Panc1 (cell line): ENCODE measurements around the gene PLEKHG4.

Experiments used
- POLR2AphosphoS5 ChIP-seq: IDR thresholded peaks from 2 replicates; pipeline ENCODE4 v1.6.1; 2012; ENCODE audit warnings: mild to moderate bottlenecking, low read depth, low read length, moderate library complexity
- SIN3A ChIP-seq: IDR thresholded peaks from 2 replicates; pipeline ENCODE4 v1.6.1; 2012; ENCODE audit warnings: low read depth, mild to moderate bottlenecking, low read length, moderate library complexity, borderline replicate concordance; ENCODE audit not compliant: insufficient read depth
- TCF7L2 ChIP-seq: IDR thresholded peaks from 2 replicates; pipeline ENCODE4 v1.6.1; 2011; ENCODE audit warnings: mild to moderate bottlenecking, low read depth, low read length, inconsistent platforms
- TF ChIP-seq, protein P1 (sequence below): fragments of 450-650 bp; IDR thresholded peaks from 2 replicates; pipeline ENCODE4 v1.5.1; 2017; ENCODE audit warnings: mild to moderate bottlenecking
- TF ChIP-seq, protein P2 (sequence below), 2 experiments: IDR thresholded peaks; 2 replicates each; pipeline ENCODE4 v1.6.1; 2011 to 2012; ENCODE audit warnings: low read depth in 2 of 2, control low read depth in 1 of 2, low read length in 1 of 2, mild to moderate bottlenecking in 1 of 2, moderate library complexity in 1 of 2; ENCODE audit not compliant: insufficient read depth in 1 of 2

DNA sequence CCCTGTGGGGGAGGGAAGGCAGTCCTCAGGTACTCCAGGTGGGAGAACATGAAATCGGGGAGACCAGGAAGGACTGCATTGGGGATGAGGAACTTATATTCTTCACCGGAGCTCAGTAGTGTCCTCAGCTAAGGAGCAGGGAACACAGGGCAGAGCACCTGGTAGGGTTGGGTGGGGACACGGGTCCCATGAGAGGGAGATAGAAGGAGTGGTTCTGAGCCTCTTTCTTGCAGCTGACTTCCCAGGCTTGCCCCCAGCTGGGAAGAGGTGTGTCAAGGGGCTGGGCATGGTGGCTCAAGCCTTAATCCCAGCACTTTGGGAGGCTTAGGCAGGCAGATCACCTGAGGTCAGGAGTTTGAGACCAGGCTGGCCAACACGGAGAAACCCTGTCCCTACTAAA, 34.1 kb upstream of the PLEKHG4 start:
- TF ChIP-seq, protein P1, sequence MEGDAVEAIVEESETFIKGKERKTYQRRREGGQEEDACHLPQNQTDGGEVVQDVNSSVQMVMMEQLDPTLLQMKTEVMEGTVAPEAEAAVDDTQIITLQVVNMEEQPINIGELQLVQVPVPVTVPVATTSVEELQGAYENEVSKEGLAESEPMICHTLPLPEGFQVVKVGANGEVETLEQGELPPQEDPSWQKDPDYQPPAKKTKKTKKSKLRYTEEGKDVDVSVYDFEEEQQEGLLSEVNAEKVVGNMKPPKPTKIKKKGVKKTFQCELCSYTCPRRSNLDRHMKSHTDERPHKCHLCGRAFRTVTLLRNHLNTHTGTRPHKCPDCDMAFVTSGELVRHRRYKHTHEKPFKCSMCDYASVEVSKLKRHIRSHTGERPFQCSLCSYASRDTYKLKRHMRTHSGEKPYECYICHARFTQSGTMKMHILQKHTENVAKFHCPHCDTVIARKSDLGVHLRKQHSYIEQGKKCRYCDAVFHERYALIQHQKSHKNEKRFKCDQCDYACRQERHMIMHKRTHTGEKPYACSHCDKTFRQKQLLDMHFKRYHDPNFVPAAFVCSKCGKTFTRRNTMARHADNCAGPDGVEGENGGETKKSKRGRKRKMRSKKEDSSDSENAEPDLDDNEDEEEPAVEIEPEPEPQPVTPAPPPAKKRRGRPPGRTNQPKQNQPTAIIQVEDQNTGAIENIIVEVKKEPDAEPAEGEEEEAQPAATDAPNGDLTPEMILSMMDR: no peak
- TF ChIP-seq, protein P2, sequence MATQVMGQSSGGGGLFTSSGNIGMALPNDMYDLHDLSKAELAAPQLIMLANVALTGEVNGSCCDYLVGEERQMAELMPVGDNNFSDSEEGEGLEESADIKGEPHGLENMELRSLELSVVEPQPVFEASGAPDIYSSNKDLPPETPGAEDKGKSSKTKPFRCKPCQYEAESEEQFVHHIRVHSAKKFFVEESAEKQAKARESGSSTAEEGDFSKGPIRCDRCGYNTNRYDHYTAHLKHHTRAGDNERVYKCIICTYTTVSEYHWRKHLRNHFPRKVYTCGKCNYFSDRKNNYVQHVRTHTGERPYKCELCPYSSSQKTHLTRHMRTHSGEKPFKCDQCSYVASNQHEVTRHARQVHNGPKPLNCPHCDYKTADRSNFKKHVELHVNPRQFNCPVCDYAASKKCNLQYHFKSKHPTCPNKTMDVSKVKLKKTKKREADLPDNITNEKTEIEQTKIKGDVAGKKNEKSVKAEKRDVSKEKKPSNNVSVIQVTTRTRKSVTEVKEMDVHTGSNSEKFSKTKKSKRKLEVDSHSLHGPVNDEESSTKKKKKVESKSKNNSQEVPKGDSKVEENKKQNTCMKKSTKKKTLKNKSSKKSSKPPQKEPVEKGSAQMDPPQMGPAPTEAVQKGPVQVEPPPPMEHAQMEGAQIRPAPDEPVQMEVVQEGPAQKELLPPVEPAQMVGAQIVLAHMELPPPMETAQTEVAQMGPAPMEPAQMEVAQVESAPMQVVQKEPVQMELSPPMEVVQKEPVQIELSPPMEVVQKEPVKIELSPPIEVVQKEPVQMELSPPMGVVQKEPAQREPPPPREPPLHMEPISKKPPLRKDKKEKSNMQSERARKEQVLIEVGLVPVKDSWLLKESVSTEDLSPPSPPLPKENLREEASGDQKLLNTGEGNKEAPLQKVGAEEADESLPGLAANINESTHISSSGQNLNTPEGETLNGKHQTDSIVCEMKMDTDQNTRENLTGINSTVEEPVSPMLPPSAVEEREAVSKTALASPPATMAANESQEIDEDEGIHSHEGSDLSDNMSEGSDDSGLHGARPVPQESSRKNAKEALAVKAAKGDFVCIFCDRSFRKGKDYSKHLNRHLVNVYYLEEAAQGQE (IDR thresholded peaks at IDR 0.05; ENCODE audit: insufficient read depth in 1 of 2, low read depth in 2 of 2, low read length in 1 of 2): no peak
- TF ChIP-seq POLR2AphosphoS5 (no peak), SIN3A (no peak), TCF7L2 (no peak)
